IMR-90 (cell line): ENCODE measurements around the gene PRR16. TPM values are rescaled to one million over a fixed set of nuclear protein-coding genes. Genes with fewer than 3 reads are reported as not detected.
A peak's percentile ranks its signal among the peaks of the same experiment; 100 is the strongest.

ENCODE experiments used
- ATAC-seq: fragments of 200-7000 bp; cut with Tn5 transposase; 2 replicates; pipeline ENCODE4 v1.9.1; 2020; ENCODE audit warnings: low read depth, mild to moderate bottlenecking, moderate library complexity
- BruUV-seq: library from RNA; stranded (reverse); fragments of 400-500 nt; replicated peaks from 2 replicates; lab custom pipeline; 2021; lab: Mats Ljungman, UMichigan
- CTCF ChIA-PET: fragments of 300-600 bp; formaldehyde crosslinking; extraction: SDS; loops from one replicate; lab custom pipeline; 2021; ENCODE audit warnings: antibody characterized with exemption; lab: Yijun Ruan, JAX
- POLR2A ChIA-PET: fragments of 300-600 bp; sonication (Branson Sonifier 250); formaldehyde crosslinking; loops from one replicate; lab custom pipeline; 2022; ENCODE audit warnings: antibody characterized with exemption; ENCODE audit not compliant: unreplicated experiment; lab: Charles Lee
- DNase-seq: peaks from one replicate; pipeline ENCODE4 v3.0.0; 2013
- H2AFZ ChIP-seq: replicated peaks from 2 replicates; pipeline ENCODE3; 2013; ENCODE audit warnings: low read length, mild to moderate bottlenecking; ENCODE audit not compliant: poor library complexity
- H2AK5ac ChIP-seq: 2 replicates; pipeline ENCODE4 v1.6.1; 2013; ENCODE audit warnings: low read depth, low read length, inconsistent platforms
- H2AK9ac ChIP-seq: replicated peaks from 2 replicates; pipeline ENCODE3; 2013; ENCODE audit warnings: mild to moderate bottlenecking, low read depth, low read length, moderate library complexity; ENCODE audit not compliant: poor library complexity
- H2BK120ac ChIP-seq: 2 replicates; pipeline ENCODE4 v1.6.1; 2013; ENCODE audit warnings: low read depth, low read length, inconsistent platforms
- H2BK15ac ChIP-seq: 3 replicates; pipeline ENCODE4 v1.6.1; 2013; ENCODE audit warnings: low read depth, low read length, inconsistent platforms
- H2BK20ac ChIP-seq: 2 replicates; pipeline ENCODE4 v1.6.1; 2013; ENCODE audit warnings: low read depth, mild to moderate bottlenecking, inconsistent platforms, low read length, moderate library complexity
- H2BK5ac ChIP-seq: 2 replicates; pipeline ENCODE4 v1.6.1; 2013; ENCODE audit warnings: mild to moderate bottlenecking, low read depth, low read length, inconsistent platforms; ENCODE audit not compliant: poor library complexity, severe bottlenecking
- H3K14ac ChIP-seq: replicated peaks from 2 replicates; pipeline ENCODE4 v1.6.1; 2013; ENCODE audit warnings: low read depth, low read length, inconsistent platforms
- H3K18ac ChIP-seq: 2 replicates; pipeline ENCODE4 v1.6.1; 2013; ENCODE audit warnings: low read depth, low read length, control low read depth
- H3K23ac ChIP-seq: 2 replicates; pipeline ENCODE4 v1.6.1; 2013; ENCODE audit warnings: low read depth, low read length, inconsistent platforms
- H3K27ac ChIP-seq: 2 replicates; pipeline ENCODE4 v1.5.1; 2013; ENCODE audit warnings: mild to moderate bottlenecking, control low read depth, low read length; ENCODE audit not compliant: insufficient read depth
- H3K27me3 ChIP-seq: 2 replicates; pipeline ENCODE4 v1.6.1; 2013; ENCODE audit warnings: low read length; ENCODE audit not compliant: control insufficient read depth, insufficient read depth
- H3K36me3 ChIP-seq: 2 replicates; pipeline ENCODE4 v1.6.1; 2013; ENCODE audit warnings: low read length, mixed read lengths; ENCODE audit not compliant: control insufficient read depth, insufficient read depth
- H3K4ac ChIP-seq: 2 replicates; pipeline ENCODE4 v1.6.1; 2013; ENCODE audit warnings: low read depth, low read length, inconsistent platforms
- H3K4me1 ChIP-seq: 2 replicates; pipeline ENCODE4 v1.6.1; 2013; ENCODE audit warnings: low read length, mixed read lengths; ENCODE audit not compliant: control insufficient read depth, insufficient read depth
- H3K4me2 ChIP-seq: 2 replicates; pipeline ENCODE4 v1.6.1; 2013; ENCODE audit warnings: low read depth, mild to moderate bottlenecking, control low read depth, low read length, moderate library complexity
- H3K4me3 ChIP-seq: 2 replicates; pipeline ENCODE4 v1.5.1; 2013; ENCODE audit warnings: low read depth, mild to moderate bottlenecking, control low read depth, low read length, moderate library complexity; ENCODE audit not compliant: insufficient read depth
- H3K56ac ChIP-seq: 2 replicates; pipeline ENCODE4 v1.6.1; 2013; ENCODE audit warnings: low read length, inconsistent platforms; ENCODE audit not compliant: insufficient read depth; ENCODE audit errors: extremely low read depth
- H3K79me1 ChIP-seq, 2 experiments: 2 replicates each; pipeline ENCODE4 v1.6.1; 2013; ENCODE audit warnings: low read length in 2 of 2, inconsistent platforms in 1 of 2, low read depth in 1 of 2
- H3K9ac ChIP-seq: 2 replicates; pipeline ENCODE4 v1.6.1; 2013; ENCODE audit warnings: low read depth, low read length, control low read depth
- H3K9me1 ChIP-seq: 2 replicates; pipeline ENCODE4 v1.6.1; 2013; ENCODE audit warnings: low read length, inconsistent platforms; ENCODE audit not compliant: insufficient read depth
- H3K9me3 ChIP-seq: 2 replicates; pipeline ENCODE4 v1.6.1; 2013; ENCODE audit warnings: low read length; ENCODE audit not compliant: control insufficient read depth, insufficient read depth
- H4K20me1 ChIP-seq: 2 replicates; pipeline ENCODE4 v1.6.1; 2013; ENCODE audit warnings: low read length, inconsistent platforms; ENCODE audit not compliant: insufficient read depth
- H4K5ac ChIP-seq: 2 replicates; pipeline ENCODE4 v1.6.1; 2013; ENCODE audit warnings: mild to moderate bottlenecking, low read depth, low read length, control low read depth
- H4K8ac ChIP-seq, 2 experiments: 2 replicates each; pipeline ENCODE4 v1.6.1; 2013; ENCODE audit warnings: low read depth in 2 of 2, low read length in 2 of 2, control low read depth in 1 of 2, inconsistent platforms in 1 of 2
- H4K91ac ChIP-seq: 2 replicates; pipeline ENCODE4 v1.6.1; 2013; ENCODE audit warnings: low read depth, low read length, inconsistent platforms; ENCODE audit not compliant: insufficient read depth
- BHLHE40 ChIP-seq: fragments of 150-350 bp; IDR thresholded peaks from 2 replicates; pipeline ENCODE4 v1.6.1; 2016; ENCODE audit warnings: mild to moderate bottlenecking, low read depth, low read length
- CHD1 ChIP-seq: IDR thresholded peaks from 2 replicates; pipeline ENCODE4 v1.6.1; 2012; ENCODE audit warnings: low read depth, low read length, improper control_type of control experiment
- FOS ChIP-seq: fragments of 150-350 bp; IDR thresholded peaks from 2 replicates; pipeline ENCODE4 v1.6.1; 2016; ENCODE audit warnings: low read depth, low read length
- MAZ ChIP-seq: IDR thresholded peaks from 2 replicates; pipeline ENCODE4 v1.6.1; 2012; ENCODE audit warnings: low read depth, mild to moderate bottlenecking, low read length, improper control_type of control experiment, moderate library complexity, borderline replicate concordance
- NFE2L2 ChIP-seq: fragments of 150-350 bp; IDR thresholded peaks from 2 replicates; pipeline ENCODE4 v1.6.1; 2016; ENCODE audit warnings: low read depth, mild to moderate bottlenecking, low read length
- RAD21 ChIP-seq: IDR thresholded peaks from 2 replicates; pipeline ENCODE4 v1.6.1; 2012; ENCODE audit warnings: low read length, improper control_type of control experiment
- RFX5 ChIP-seq: IDR thresholded peaks from 2 replicates; pipeline ENCODE4 v1.8.0; 2012; ENCODE audit warnings: low read depth, mild to moderate bottlenecking, low read length, moderate library complexity
- SMC3 ChIP-seq: fragments of 150-350 bp; IDR thresholded peaks from 2 replicates; pipeline ENCODE4 v1.6.1; 2016; ENCODE audit warnings: low read depth, mild to moderate bottlenecking, antibody characterized with exemption, low read length, moderate library complexity
- WGBS, 2 experiments: methylation state at CpG; one replicate each; pipeline versions ENCODE4 v1.1.5 to v1.1.7; 2013; ENCODE audit warnings: missing lambda C conversion rate in 2 of 2; ENCODE audit not compliant: insufficient read length in 1 of 2; ENCODE audit errors: extremely low coverage in 2 of 2; 5-methylcytosine and 5-hydroxymethylcytosine counted together
- dilution Hi-C: fragments of 300-500 bp; cut with HindIII; formaldehyde crosslinking; loops from one replicate; pipeline ENCODE4 v1.14.3; 2018; ENCODE audit warnings: low sequenced_read_pairs; ENCODE audit not compliant: unreplicated experiment
- in situ Hi-C: fragments of 300-500 bp; cut with MboI; formaldehyde crosslinking; loops from 3 replicates; pipeline ENCODE4 v1.14.3; 2019; ENCODE audit warnings: low sequenced_read_pairs, inconsistent platforms, mixed read lengths
- intact Hi-C: fragments of 100-400 bp; cut with micrococcal nuclease; formaldehyde crosslinking; loops from 2 replicates; pipeline ENCODE4 v1.10.0; 2022
- polyA plus RNA-seq, 3 experiments: library from polyadenylated mRNA; depleted of rRNA; stranded (reverse); fragments of >200 nt; gene quantifications; 2 replicates each; pipeline ENCODE4 v1.2.3, GENCODE V29; 2012; ENCODE audit warnings: low replicate concordance in 1 of 3
- total RNA-seq: library from RNA; depleted of rRNA; stranded (reverse); fragments of >200 nt; gene quantifications from 2 replicates; pipeline ENCODE4 v1.2.3, GENCODE V29; 2012
- TF ChIP-seq, protein P1 (sequence below): conservative IDR thresholded peaks from 2 replicates; pipeline ENCODE4 v1.5.1; 2012; ENCODE audit warnings: mild to moderate bottlenecking, low read depth, low read length, improper control_type of control experiment
- TF ChIP-seq, protein P2 (sequence below): fragments of 150-350 bp; IDR thresholded peaks from 2 replicates; pipeline ENCODE4 v1.6.1; 2017; ENCODE audit warnings: mild to moderate bottlenecking, antibody characterized with exemption, low read length, low read depth
- TF ChIP-seq, protein P3 (sequence below): fragments of 150-350 bp; IDR thresholded peaks from 2 replicates; pipeline ENCODE4 v1.6.1; 2016; ENCODE audit warnings: low read depth, mild to moderate bottlenecking, low read length, moderate library complexity, borderline replicate concordance

Gene PRR16
- total and polyA plus RNA-seq, 2 of the 4 experiments (the other 2 are of a cell fraction) = 9.9 to 45.2 TPM

DNA sequence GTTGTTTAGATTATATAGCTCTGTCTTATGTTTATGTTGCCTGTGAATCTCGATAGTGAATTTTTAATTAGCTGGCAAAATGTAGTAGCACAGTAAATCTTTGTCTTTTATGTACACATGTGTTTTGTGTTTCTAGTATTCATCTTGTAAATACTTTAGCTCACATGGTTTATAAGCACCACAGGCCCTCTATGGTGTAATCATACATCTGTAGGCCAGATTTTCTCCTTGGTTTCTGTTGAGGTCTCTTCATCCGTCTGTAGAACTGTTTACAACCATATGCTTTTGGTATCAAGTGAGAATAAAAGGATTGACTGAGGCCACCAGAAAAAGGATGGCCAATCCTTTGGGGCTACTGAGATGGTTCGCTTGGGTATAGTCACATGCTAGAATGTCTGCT, 45.0 kb downstream of the PRR16 start:
- BruUV-seq = no TSS peak
- peaks cover 33 to 61% of the 10 kb centered on the region in 2 experiments for H3K79me1 ChIP-seq
- no peak overlapping the region for H3K14ac ChIP-seq
- no peak overlapping the region for H2BK20ac ChIP-seq
- peak; percentile 71 for DNase-seq
- TF ChIP-seq RFX5 (no peak), BHLHE40 (no peak), CHD1 (no peak), FOS (no peak), MAZ (no peak), NFE2L2 (no peak), SMC3 (no peak), RAD21 (no peak)
- TF ChIP-seq, protein P1, sequence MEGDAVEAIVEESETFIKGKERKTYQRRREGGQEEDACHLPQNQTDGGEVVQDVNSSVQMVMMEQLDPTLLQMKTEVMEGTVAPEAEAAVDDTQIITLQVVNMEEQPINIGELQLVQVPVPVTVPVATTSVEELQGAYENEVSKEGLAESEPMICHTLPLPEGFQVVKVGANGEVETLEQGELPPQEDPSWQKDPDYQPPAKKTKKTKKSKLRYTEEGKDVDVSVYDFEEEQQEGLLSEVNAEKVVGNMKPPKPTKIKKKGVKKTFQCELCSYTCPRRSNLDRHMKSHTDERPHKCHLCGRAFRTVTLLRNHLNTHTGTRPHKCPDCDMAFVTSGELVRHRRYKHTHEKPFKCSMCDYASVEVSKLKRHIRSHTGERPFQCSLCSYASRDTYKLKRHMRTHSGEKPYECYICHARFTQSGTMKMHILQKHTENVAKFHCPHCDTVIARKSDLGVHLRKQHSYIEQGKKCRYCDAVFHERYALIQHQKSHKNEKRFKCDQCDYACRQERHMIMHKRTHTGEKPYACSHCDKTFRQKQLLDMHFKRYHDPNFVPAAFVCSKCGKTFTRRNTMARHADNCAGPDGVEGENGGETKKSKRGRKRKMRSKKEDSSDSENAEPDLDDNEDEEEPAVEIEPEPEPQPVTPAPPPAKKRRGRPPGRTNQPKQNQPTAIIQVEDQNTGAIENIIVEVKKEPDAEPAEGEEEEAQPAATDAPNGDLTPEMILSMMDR = no peak
- TF ChIP-seq, protein P2, sequence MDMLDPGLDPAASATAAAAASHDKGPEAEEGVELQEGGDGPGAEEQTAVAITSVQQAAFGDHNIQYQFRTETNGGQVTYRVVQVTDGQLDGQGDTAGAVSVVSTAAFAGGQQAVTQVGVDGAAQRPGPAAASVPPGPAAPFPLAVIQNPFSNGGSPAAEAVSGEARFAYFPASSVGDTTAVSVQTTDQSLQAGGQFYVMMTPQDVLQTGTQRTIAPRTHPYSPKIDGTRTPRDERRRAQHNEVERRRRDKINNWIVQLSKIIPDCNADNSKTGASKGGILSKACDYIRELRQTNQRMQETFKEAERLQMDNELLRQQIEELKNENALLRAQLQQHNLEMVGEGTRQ = no peak
- TF ChIP-seq, protein P3, sequence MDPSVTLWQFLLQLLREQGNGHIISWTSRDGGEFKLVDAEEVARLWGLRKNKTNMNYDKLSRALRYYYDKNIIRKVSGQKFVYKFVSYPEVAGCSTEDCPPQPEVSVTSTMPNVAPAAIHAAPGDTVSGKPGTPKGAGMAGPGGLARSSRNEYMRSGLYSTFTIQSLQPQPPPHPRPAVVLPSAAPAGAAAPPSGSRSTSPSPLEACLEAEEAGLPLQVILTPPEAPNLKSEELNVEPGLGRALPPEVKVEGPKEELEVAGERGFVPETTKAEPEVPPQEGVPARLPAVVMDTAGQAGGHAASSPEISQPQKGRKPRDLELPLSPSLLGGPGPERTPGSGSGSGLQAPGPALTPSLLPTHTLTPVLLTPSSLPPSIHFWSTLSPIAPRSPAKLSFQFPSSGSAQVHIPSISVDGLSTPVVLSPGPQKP = no peak
- H3K4ac ChIP-seq = 0 out of 2 replicates have a peak overlapping the region, but pooled peaks have one; percentile 14
- H3K4me1 ChIP-seq = peaks cover 7% of the 10 kb centered on the region
- WGBS, 2 experiments = no CpG with 5 or more reads among the region's 3 CpGs
- no peak overlapping the region for H2AK5ac ChIP-seq
- H4K20me1 ChIP-seq = peaks cover 5% of the 10 kb centered on the region; the same call in 1 of the 2 replicates
- no peak overlapping the region for H3K56ac ChIP-seq
- H2AK9ac ChIP-seq = no peak overlapping the region
- H3K9me1 ChIP-seq = no peaks in the 10 kb centered on the region
- H2BK5ac ChIP-seq = no peak overlapping the region
- no peak overlapping the region; the same call in 1 of the 2 replicates for H3K27ac ChIP-seq
- H2BK120ac ChIP-seq = no peak overlapping the region
- dilution Hi-C loops = no loop called here
- ChIA-PET POLR2A (no interaction called here), CTCF (interaction anchor here (1.4 kb wide), 1 partner anchor 22 kb away, joined by 4 read pairs; no protein-coding TSS in a partner anchor)
- no peak overlapping the region; the same call in 1 of the 2 replicates for H3K18ac ChIP-seq
- H3K9ac ChIP-seq = no peak overlapping the region
- ATAC-seq = 0 out of 2 replicates have a peak, but pooled peaks have one; percentile 34
- in situ Hi-C loops = no loop called here
- H4K91ac ChIP-seq = peak overlapping the region; percentile 43; the same call in 1 of the 2 replicates
- peak overlapping the region; percentile 2; the same call in 1 of the 2 replicates for H3K4me2 ChIP-seq
- no peaks in the 10 kb centered on the region for H3K27me3 ChIP-seq
- no peaks in the 10 kb centered on the region for H3K9me3 ChIP-seq
- no peak overlapping the region for H4K8ac ChIP-seq
- H3K23ac ChIP-seq = no peak overlapping the region
- no peak overlapping the region for H4K5ac ChIP-seq
- H2BK15ac ChIP-seq = peak overlapping the region; percentile 11; the same call in 1 of the 3 replicates
- H2AFZ ChIP-seq = no peak overlapping the region
- H3K36me3 ChIP-seq = no peaks in the 10 kb centered on the region
- no peak overlapping the region for H3K4me3 ChIP-seq
- intact Hi-C loops = no loop called here
